ENCODE data around the gene SSR4.
A peak's percentile ranks its signal among the peaks of the same experiment; 100 is the strongest.

- no peak for TF ChIP-seq ZBTB8A (tag by site-specific recombination; IDR thresholded peaks at IDR 0.05)
- TF ChIP-seq YY1 (tag by site-specific recombination; IDR thresholded peaks at IDR 0.05), result no peak
- TF ChIP-seq KLF17 (tag by site-specific recombination; IDR thresholded peaks at IDR 0.05), result no peak
- TF ChIP-seq REST (tag by site-specific recombination; IDR thresholded peaks at IDR 0.05), result peak; percentile 97
- TF ChIP-seq CTCF (tag by site-specific recombination; IDR thresholded peaks at IDR 0.05), result no peak
- no peak for TF ChIP-seq ZSCAN16 (tag by site-specific recombination; IDR thresholded peaks at IDR 0.05)
- TF ChIP-seq SETDB1 (IDR thresholded peaks at IDR 0.05; ENCODE audit: insufficient read length, low read length), result no peak
- no peak for TF ChIP-seq GFI1B (tag by site-specific recombination; IDR thresholded peaks at IDR 0.05)
- TF ChIP-seq ZNF302 (tag by site-specific recombination; IDR thresholded peaks at IDR 0.05; ENCODE audit: low read depth), result no peak
- TF ChIP-seq TSHZ1 (tag by site-specific recombination; IDR thresholded peaks at IDR 0.05; ENCODE audit: borderline replicate concordance), result no peak
- no peak for TF ChIP-seq ZNF10 (tag by site-specific recombination; IDR thresholded peaks at IDR 0.05)
These were observed 38.3 kb downstream of the SSR4 start for GRCh38 chrX:153832728-153833127.
